Activated T-helper 2 cell treated with anti-CD3 and anti-CD28 coated beads, Interferon-gamma antibody, Interleukin-2, Interleukin-4, amounts not matched to agents 10 μg/mL and 5 μg/mL and 100 μg/mL, durations not matched to agents 14 hours and 24 hours and 36 hours (primary cell): Measurements from ENCODE around the gene DMXL1. TPM values are rescaled to one million over a fixed set of nuclear protein-coding genes. Genes with fewer than 3 reads are reported as not detected.
A peak's percentile ranks its signal among the peaks of the same experiment; 100 is the strongest.

Experiments used
- DNase-seq: peaks from one replicate; pipeline ENCODE4 v3.0.0; 2021; ENCODE audit warnings: low spot score
- H3K27ac Mint-ChIP-seq: one replicate; pipeline ENCODE4 v1.8.0; 2021; ENCODE audit warnings: mixed read lengths
- H3K27me3 Mint-ChIP-seq: one replicate; pipeline ENCODE4 v1.8.0; 2021; ENCODE audit warnings: low read depth, mixed read lengths
- H3K36me3 Mint-ChIP-seq: one replicate; pipeline ENCODE4 v1.8.0; 2021; ENCODE audit warnings: low read depth, mixed read lengths
- H3K4me1 Mint-ChIP-seq: one replicate; pipeline ENCODE4 v1.8.0; 2021; ENCODE audit warnings: low read depth, mixed read lengths
- H3K4me3 Mint-ChIP-seq: one replicate; pipeline ENCODE4 v1.8.0; 2021; ENCODE audit warnings: low read depth, mild to moderate bottlenecking, moderate library complexity, mixed read lengths
- H3K9me3 Mint-ChIP-seq: one replicate; pipeline ENCODE4 v1.8.0; 2021; ENCODE audit warnings: mixed read lengths
- intact Hi-C: fragments of 100-400 bp; cut with micrococcal nuclease; formaldehyde crosslinking; loops from one replicate; pipeline ENCODE4 v1.15.1; 2023
- total RNA-seq: library from RNA; stranded (reverse); gene quantifications from 2 replicates; pipeline ENCODE4 v1.2.3, GENCODE V29; 2022

DMXL1 gene
- total RNA-seq, 1 donor from 2014 or later = 26.7 TPM

DNA sequence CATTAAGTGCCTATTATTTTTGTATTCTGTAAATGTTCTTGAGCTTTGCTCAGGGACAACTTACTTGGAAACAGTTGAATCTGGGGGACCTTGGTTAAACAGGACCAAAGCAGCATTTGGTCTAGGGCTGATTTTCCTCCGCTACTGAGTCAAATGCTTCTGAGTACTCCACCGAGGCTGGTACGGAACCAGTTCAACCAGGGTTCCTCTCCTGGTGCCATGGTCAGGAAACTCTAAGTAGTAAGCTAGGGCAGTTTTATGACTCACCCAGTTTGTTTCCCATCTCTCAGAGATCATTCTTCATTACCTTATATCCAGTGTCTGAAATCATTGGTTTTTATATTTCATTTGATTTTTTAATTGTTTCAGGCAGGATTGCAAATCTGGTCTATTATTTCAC lies 173.0 kb downstream of the DMXL1 start:
- Mint-ChIP-seq H3K36me3 (peaks cover 14% of the 10 kb centered on the region), H3K4me1 (peaks cover 5% of the 10 kb centered on the region), H3K27ac (no peak overlapping the region), H3K4me3 (no peak overlapping the region), H3K9me3 (no peaks in the 10 kb centered on the region), H3K27me3 (no peaks in the 10 kb centered on the region)
- no peak for DNase-seq
- intact Hi-C loops = no loop called here

DNA sequence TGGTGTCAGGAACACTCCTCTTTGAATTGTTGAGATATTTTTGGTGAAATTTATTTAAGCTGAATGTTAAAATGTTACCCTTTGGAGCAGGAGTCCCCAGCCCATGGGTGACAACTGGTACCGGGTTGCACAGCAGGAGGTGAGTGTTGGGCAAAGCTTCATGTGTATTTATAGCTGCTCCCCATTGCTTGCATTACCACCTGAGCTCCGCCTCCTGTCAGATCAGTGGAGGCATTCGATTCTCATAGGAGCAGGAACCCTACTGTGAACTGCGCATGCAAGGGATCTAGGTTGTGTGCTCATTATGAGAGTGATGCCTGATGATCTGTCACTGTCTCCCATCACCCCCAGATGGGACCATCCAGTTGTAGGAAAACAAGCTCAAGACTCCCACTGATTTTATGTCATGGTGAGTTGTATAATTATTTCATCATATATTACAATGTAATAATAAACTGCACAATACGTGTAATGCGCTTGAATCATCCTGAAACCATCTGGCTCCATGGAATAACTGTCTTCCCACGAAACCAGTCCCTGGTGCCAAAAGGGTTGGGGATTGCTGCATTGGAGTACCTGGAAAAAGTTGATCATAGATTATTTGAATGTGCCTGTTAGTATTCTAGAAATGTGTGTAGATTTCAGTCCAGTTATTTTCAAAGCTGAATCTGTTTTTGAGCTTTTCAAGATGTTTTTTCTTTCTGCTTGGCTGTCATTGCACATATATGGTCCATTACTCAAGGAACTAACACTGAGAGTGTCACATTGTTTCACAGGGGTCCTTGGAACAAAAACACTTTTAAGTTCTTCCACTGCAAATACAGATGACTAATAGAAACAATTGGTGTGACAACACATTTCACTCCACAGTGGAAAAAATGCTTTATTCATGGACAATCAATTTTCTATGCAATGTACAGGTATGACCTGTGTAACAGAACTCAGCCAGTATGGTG lies 180.3 kb downstream of the DMXL1 start:
- peaks cover 8% of the 10 kb centered on the region for H3K4me1 Mint-ChIP-seq
- intact Hi-C loops = no loop called here
- no peaks in the 10 kb centered on the region for H3K27me3 Mint-ChIP-seq
- peaks cover 22% of the 10 kb centered on the region for H3K36me3 Mint-ChIP-seq
- no peak for DNase-seq
- peaks cover 16% of the 10 kb centered on the region for H3K9me3 Mint-ChIP-seq
- H3K27ac Mint-ChIP-seq = no peak overlapping the region
- H3K4me3 Mint-ChIP-seq = no peak overlapping the region

DNA sequence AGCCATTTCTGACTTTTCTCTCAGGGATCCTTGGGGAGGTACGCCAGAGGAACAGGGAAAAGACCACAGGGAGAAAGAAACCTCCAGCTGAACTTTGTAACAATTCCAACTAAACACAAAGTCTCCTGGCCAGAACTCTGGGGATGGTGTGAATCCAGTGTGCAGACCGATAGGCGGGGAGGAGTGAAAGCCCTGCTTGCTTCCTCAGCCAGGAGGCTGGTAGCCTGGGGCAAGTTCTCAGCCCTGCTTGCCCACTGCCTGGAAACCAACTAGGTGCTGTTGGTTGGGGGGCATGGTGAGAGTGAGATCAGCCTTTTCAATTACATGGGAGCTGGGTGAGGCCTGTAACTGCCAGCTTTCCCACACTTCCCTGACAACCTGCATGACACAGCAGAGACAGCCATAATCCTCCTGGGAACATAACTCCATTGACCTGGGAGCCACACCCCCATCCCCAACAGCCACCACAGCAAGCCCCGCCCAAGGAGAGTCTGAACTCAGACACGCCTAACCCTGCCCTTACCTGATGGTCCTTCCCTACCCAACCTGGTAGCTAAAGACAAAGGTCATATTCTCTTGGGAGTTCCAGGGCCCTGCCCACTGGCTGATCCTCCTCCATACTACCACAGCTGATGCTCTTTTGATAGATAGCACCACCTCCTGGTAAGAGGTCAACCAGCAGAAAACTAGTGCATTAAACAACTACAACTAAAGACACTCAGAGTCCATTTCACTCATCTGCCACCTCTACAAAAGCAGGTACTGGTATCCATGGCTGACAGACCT lies 184.9 kb downstream of the DMXL1 start:
- no peak for DNase-seq
- intact Hi-C loops = loop anchor here (1.0 kb wide), 1 partner anchor 267 kb away; the partner anchor contains the start of gene DTWD2
- peaks cover 28% of the 10 kb centered on the region for H3K36me3 Mint-ChIP-seq
- H3K27me3 Mint-ChIP-seq = no peaks in the 10 kb centered on the region
- peaks cover 9% of the 10 kb centered on the region for H3K4me1 Mint-ChIP-seq
- no peak overlapping the region for H3K27ac Mint-ChIP-seq
- no peak overlapping the region for H3K4me3 Mint-ChIP-seq
- peaks cover 45% of the 10 kb centered on the region for H3K9me3 Mint-ChIP-seq

DNA sequence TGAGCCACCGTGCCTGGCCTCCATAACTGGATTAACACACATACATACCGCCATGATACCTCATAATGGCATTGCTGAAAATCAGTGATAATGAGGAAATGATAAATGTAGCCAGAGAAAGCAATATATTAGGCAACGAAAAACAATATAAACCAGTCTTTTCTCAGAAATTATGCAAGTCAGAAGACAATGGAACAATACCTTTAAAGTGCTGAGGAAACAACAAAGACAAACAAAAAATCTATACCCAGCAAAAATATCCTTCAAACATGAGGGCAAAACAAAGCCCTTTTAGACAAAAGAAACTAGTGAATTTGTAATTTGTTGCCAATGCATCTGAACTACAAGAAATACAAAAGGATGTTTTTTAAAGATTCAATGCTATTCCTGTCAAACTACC lies 186.7 kb downstream of the DMXL1 start:
- H3K4me1 Mint-ChIP-seq = peaks cover 9% of the 10 kb centered on the region
- peaks cover 22% of the 10 kb centered on the region for H3K36me3 Mint-ChIP-seq
- H3K9me3 Mint-ChIP-seq = peaks cover 58% of the 10 kb centered on the region
- H3K4me3 Mint-ChIP-seq = no peak overlapping the region
- DNase-seq = no peak
- intact Hi-C loops = no loop called here
- H3K27me3 Mint-ChIP-seq = no peaks in the 10 kb centered on the region
- H3K27ac Mint-ChIP-seq = no peak overlapping the region

DNA sequence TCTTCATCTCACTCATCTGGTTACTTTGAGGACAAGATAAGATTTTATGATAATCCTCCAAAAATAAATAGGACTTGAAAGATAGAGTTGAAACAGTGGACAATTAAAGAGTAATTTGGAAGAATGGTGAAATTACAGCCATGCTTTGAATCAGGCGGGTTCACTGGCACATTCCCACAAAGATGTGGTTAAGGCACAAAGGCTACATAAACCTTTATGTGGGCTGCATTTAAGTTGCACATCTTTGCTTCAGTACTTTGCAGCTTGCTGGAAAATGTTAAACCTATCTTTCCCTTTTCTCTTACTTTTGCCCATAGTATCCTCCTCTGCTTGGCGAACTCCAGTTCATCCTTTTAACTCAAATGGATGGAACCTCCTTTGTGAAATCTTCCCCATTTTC lies 192.8 kb downstream of the DMXL1 start:
- intact Hi-C loops = no loop called here
- peaks cover 23% of the 10 kb centered on the region for H3K4me1 Mint-ChIP-seq
- no peak for DNase-seq
- H3K9me3 Mint-ChIP-seq = peaks cover 37% of the 10 kb centered on the region
- peaks cover 25% of the 10 kb centered on the region for H3K36me3 Mint-ChIP-seq
- no peak overlapping the region for H3K27ac Mint-ChIP-seq
- H3K27me3 Mint-ChIP-seq = no peaks in the 10 kb centered on the region
- no peak overlapping the region for H3K4me3 Mint-ChIP-seq

DNA sequence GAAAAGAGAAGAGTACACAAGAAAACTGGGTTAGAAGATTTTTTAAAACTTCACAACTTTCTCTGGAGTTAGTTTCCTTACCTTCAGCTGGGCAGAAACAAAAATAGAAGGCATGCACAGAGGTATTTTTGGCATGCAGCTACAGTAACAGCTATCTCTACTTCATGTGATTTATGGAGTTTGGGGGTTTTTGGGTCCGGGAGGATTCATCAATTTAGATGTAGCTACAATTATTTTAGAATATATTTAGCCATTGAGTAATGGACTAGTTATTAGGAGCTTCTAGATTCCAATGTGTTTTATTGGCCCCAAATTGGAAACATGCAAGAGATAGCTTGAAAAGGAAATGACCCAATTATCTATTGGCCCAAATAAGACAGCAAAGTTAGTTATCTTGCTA lies 193.3 kb downstream of the DMXL1 start:
- intact Hi-C loops = no loop called here
- H3K27me3 Mint-ChIP-seq = no peaks in the 10 kb centered on the region

DNA sequence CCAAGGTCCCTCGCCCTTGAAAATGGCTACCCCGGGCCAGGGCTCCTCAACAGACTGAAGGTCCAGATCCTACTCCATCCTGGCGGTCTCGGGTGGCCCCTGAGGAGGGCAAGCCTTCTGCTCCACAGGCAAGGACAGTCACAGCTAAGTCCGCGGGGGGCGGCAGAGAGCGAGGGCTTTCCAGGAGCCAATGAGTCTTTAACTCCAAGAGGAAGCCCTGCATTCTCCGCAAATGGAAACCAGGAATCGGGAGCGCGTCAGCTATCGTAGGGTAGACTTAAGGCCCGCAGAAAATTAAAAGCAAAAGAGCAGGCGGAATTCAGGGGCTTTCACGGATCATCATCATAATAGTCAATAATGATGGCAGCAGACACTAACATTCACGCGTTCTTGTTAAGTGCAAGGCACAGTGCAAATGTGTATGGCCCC lies 197.1 kb downstream of the DMXL1 start:
- Mint-ChIP-seq H3K36me3 (peaks cover 39% of the 10 kb centered on the region), H3K27ac (peak overlapping the region; percentile 95), H3K4me3 (peak overlapping the region; percentile 99), H3K4me1 (peaks cover 51% of the 10 kb centered on the region), H3K9me3 (peaks cover 11% of the 10 kb centered on the region), H3K27me3 (no peaks in the 10 kb centered on the region)
- intact Hi-C loops = loop anchor here (1.0 to 2.0 kb wide), 5 partner anchors 29 to 280 kb away; partner anchors contain the start of gene DTWD2
- DNase-seq = peak; percentile 70

More for the DNA sequence above, 193.3 kb downstream of the DMXL1 start:
- Mint-ChIP-seq H3K9me3 (peaks cover 37% of the 10 kb centered on the region), H3K4me1 (peaks cover 23% of the 10 kb centered on the region), H3K4me3 (no peak overlapping the region), H3K36me3 (peaks cover 25% of the 10 kb centered on the region), H3K27ac (no peak overlapping the region)
- DNase-seq = no peak

DNA sequence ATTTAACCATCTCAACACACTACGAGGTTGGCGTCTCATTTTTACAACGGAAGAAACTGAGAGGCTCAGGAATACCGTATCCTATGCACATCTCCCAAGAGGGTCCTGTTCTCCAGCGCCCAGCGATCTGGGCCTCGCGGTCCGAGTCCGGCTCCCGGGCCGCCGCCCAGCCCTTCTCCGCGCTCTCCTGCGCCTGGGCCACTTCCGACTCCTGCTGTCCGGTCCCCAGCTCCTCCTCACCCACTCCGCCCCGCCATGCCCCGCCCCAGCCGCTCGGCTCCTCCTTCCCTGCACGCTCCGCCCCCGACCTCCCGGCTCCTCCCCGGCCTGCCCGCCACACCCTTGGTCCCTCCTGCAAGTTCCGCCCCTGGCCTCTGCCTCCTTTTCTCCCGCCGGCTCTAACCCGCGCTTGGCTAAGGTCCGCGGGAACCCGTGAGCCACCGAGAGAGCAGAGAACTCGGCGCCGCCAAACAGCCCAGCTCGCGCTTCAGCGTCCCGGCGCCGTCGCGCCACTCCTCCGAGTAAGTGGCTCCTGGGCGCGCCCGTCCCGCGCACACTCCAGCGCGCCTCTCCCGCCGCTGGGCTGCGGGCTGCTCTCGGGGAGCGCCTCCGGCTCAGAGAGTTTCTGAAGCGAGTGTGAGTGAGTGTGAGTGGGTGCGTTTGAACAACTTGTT lies 197.6 kb downstream of the DMXL1 start:
- H3K36me3 Mint-ChIP-seq = peaks cover 33% of the 10 kb centered on the region
- DNase-seq = peak; percentile 95
- H3K27ac Mint-ChIP-seq = peak overlapping the region; percentile 95
- peaks cover 57% of the 10 kb centered on the region for H3K4me1 Mint-ChIP-seq
- no peaks in the 10 kb centered on the region for H3K27me3 Mint-ChIP-seq
- intact Hi-C loops = loop anchor here (1.0 to 2.0 kb wide), 7 partner anchors 30 to 280 kb away; partner anchors contain the start of gene DTWD2
- H3K9me3 Mint-ChIP-seq = peaks cover 6% of the 10 kb centered on the region
- H3K4me3 Mint-ChIP-seq = peak overlapping the region; percentile 99

DNA sequence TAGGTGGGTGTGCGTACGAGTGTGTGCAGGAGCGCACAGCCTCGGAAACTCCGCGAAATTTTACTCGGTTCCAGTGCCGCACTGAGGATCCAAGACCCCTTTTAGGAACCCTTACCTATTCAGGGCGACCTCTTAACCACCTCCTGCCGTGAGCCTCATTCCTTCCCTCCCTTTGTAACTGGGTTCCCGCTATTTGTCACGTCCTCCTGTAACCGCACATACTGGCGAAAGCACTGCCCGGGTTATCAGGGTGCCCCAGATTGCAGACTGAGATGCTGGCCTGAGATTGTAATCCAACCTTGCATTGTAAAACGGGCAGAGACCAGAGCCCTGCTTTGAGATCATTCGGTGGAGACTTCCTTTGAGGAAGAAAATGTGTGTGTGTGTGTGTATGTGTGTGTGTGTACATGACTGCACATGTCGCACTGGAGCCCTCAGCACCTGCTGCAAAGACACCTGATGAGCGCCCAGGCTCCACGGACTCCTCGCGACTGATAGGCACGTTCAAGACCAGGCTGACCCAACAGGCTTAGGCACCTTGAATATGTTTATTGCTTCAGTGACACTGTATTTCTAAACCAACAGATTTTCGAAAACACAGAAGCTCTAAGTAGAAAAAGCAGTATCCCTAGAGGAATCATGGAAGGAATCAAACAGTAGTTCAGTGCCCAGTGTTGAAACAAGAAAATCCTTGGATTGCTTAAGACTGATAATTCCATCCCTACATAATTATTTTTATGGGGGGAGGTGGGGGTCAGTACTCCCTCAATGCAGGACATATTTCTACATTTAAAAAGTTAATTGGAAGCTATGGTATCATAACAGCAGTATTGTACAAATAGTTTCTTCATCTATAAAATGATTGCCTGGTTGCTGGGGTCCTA lies 198.4 kb downstream of the DMXL1 start:
- Mint-ChIP-seq H3K27ac (peak overlapping the region; percentile 95), H3K9me3 (no peaks in the 10 kb centered on the region), H3K4me1 (peaks cover 65% of the 10 kb centered on the region), H3K4me3 (peak overlapping the region; percentile 99), H3K36me3 (peaks cover 28% of the 10 kb centered on the region), H3K27me3 (no peaks in the 10 kb centered on the region)
- DNase-seq = no peak
- intact Hi-C loops = loop anchor here (1.0 to 2.0 kb wide), 4 partner anchors 31 to 199 kb away; no protein-coding TSS in a partner anchor

DNA sequence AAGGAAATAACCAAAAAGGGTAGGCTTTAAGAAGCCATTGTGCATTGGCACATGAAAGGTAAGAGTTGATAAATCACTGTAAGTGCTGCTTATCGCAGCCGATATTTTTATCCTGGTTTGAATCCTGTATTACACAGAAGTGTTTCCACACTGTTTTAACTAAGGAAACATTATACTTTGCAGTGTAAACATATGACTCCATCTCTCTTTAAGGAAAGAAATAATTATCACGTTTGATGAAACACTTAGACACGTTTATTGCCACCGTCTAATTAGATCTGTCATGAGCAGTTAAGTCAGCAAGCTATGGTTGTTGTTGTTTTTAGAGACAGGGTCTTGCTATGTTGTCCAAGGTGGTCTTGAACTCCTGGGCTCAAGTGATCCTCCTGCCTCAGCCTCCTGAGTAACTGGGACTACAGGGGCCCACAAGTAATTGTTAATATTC lies 199.3 kb downstream of the DMXL1 start:
- Mint-ChIP-seq H3K4me1 (peaks cover 73% of the 10 kb centered on the region), H3K27me3 (no peaks in the 10 kb centered on the region), H3K4me3 (peak overlapping the region; percentile 99), H3K9me3 (no peaks in the 10 kb centered on the region), H3K36me3 (peaks cover 31% of the 10 kb centered on the region), H3K27ac (peak overlapping the region; percentile 95)
- DNase-seq = no peak
- intact Hi-C loops = no loop called here

DNA sequence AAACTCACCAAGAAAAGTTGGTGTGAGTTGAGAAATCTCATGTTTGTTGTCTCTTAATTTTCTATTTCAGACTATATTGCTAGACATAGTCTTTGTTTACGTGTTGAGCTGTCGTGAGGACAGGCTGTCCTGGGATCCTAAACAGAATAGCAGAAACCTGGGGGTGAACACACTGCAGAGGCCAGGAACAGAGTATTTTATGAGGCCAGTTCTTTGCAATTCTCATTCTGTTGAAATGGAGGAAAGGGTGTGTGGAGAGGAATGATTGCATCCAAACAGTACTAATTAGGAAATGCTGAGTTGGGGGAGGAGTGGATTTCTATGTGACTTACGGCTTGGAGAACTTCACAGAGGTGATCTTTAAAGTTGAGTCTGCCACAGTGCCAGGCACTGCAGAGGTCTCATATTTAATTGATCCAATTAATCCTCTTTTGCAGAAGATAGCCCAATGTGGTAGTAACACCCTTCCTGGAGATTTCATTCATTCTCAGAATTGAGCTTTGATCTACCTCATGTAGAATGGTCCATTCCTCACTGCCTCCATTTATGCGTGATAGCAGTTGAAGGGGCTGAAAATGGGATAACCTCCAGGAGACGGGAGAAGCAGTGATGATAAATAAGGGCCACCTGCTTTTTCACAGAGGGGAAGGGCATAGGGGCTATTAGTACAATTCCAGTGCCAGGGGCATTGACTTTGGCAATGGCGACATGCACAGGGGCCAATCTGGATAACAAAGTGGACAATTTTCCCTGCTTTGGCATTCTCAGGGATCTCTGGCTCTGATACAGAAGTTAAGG lies 200.3 kb downstream of the DMXL1 start:
- Mint-ChIP-seq H3K36me3 (peaks cover 28% of the 10 kb centered on the region), H3K27ac (peak overlapping the region; percentile 56), H3K27me3 (no peaks in the 10 kb centered on the region), H3K4me1 (peaks cover 72% of the 10 kb centered on the region), H3K9me3 (no peaks in the 10 kb centered on the region), H3K4me3 (peak overlapping the region; percentile 68)
- intact Hi-C loops = no loop called here
- no peak for DNase-seq
